SK-N-SH (cell line): ENCODE results near the gene VWDE. TPM values are rescaled to one million over a fixed set of nuclear protein-coding genes. Genes with fewer than 3 reads are reported as not detected.

Experiments used
- CTCF ChIA-PET: fragments of 300-600, 350-600 bp; formaldehyde crosslinking; extraction: SDS; loops from one replicate; lab custom pipeline; 2021; lab: Yijun Ruan, JAX
- POLR2A ChIA-PET: fragments of 350-600 bp; sonication (Branson Sonifier 250); formaldehyde crosslinking; extraction: SDS; loops from one replicate; lab custom pipeline; 2020; ENCODE audit warnings: antibody characterized with exemption, inconsistent platforms; lab: Yijun Ruan, JAX
- DNase-seq: peaks from one replicate; pipeline ENCODE4 v3.0.0; 2012
- H2AFZ ChIP-seq: fragments of 200-600 bp; sonication (generic); 2 replicates; pipeline ENCODE4 v1.8.1; 2016; ENCODE audit warnings: antibody characterized with exemption, mild to moderate bottlenecking, low read depth
- H3F3A ChIP-seq: fragments of 200-600 bp; sonication (generic); replicated peaks from 2 replicates; pipeline ENCODE3; 2016; ENCODE audit warnings: antibody characterized with exemption, mild to moderate bottlenecking; ENCODE audit not compliant: insufficient read depth
- H3K27ac ChIP-seq, 2 experiments: fragments of 200-500 bp in 1 of 2; fragments of 200-600 bp in 1 of 2; sonication (Bioruptor generic) in 1 of 2; sonication (generic), shearing (Covaris generic) in 1 of 2; 2 replicates each; pipeline versions ENCODE4 v1.5.1 to v1.6.1; 2014 to 2016; ENCODE audit warnings: low read depth in 2 of 2, inconsistent platforms in 1 of 2, low read length in 1 of 2, mild to moderate bottlenecking in 1 of 2, mixed read lengths in 1 of 2
- H3K27me3 ChIP-seq: fragments of 200-600 bp; sonication (generic), shearing (Covaris generic); 2 replicates; pipeline ENCODE4 v1.6.1; 2016; ENCODE audit warnings: mixed run types; ENCODE audit not compliant: insufficient read depth
- H3K36me3 ChIP-seq, 2 experiments: fragments of 200-500 bp in 1 of 2; fragments of 200-600 bp in 1 of 2; sonication (Bioruptor generic) in 1 of 2; sonication (generic) in 1 of 2; replicated peaks in 1 of 2; 2 replicates each; pipeline versions ENCODE3 to v1.5.1; 2014 to 2016; ENCODE audit warnings: low read length in 1 of 2, mild to moderate bottlenecking in 1 of 2; ENCODE audit not compliant: insufficient read depth in 2 of 2, control insufficient read depth in 1 of 2
- H3K4me1 ChIP-seq, 2 experiments: fragments of 200-500 bp in 1 of 2; fragments of 200-600 bp in 1 of 2; sonication (Bioruptor generic) in 1 of 2; sonication (generic), shearing (Covaris generic) in 1 of 2; 2 replicates each; pipeline versions ENCODE4 v1.5.1 to v1.6.1; 2014 to 2016; ENCODE audit warnings: low read depth in 1 of 2, low read length in 1 of 2, mixed run types in 1 of 2; ENCODE audit not compliant: insufficient read depth in 2 of 2, control insufficient read depth in 1 of 2
- H3K4me2 ChIP-seq: fragments of 200-600 bp; sonication (generic), shearing (Covaris generic); 2 replicates; pipeline ENCODE4 v1.6.1; 2017; ENCODE audit warnings: mixed run types
- H3K4me3 ChIP-seq, 2 experiments: fragments of 200-500 bp in 1 of 2; fragments of 200-600 bp in 1 of 2; sonication (Bioruptor generic) in 1 of 2; sonication (generic), shearing (Covaris generic) in 1 of 2; 2 replicates each; pipeline versions ENCODE4 v1.5.1 to v1.8.1; 2014 to 2016; ENCODE audit warnings: low read depth in 2 of 2, inconsistent platforms in 1 of 2, low read length in 1 of 2, mild to moderate bottlenecking in 1 of 2, mixed read lengths in 1 of 2, moderate library complexity in 1 of 2
- H3K79me2 ChIP-seq: fragments of 200-600 bp; sonication (generic); 2 replicates; pipeline ENCODE4 v1.8.1; 2017; ENCODE audit warnings: mild to moderate bottlenecking; ENCODE audit not compliant: insufficient read depth
- H3K9ac ChIP-seq: fragments of 200-600 bp; sonication (generic); 2 replicates; pipeline ENCODE4 v1.6.1; 2017; ENCODE audit warnings: mixed run types
- H3K9me2 ChIP-seq: fragments of 200-600 bp; sonication (generic); 2 replicates; pipeline ENCODE4 v1.6.1; 2017; ENCODE audit warnings: mixed run types
- H3K9me3 ChIP-seq: fragments of 200-600 bp; sonication (generic); 2 replicates; pipeline ENCODE4 v1.6.1; 2017; ENCODE audit warnings: mixed run types, mild to moderate bottlenecking, moderate library complexity
- H4K20me1 ChIP-seq: fragments of 200-600 bp; sonication (generic); 2 replicates; pipeline ENCODE4 v1.6.1; 2017; ENCODE audit warnings: mild to moderate bottlenecking, mixed run types; ENCODE audit not compliant: insufficient read depth
- CTCF ChIP-seq: fragments of 200-600 bp; sonication (generic); IDR thresholded peaks from 2 replicates; pipeline ENCODE4 v1.6.1; 2017; ENCODE audit warnings: antibody characterized with exemption, mild to moderate bottlenecking, moderate library complexity
- EZH2phosphoT487 ChIP-seq: fragments of 200-600 bp; sonication (generic); IDR thresholded peaks from 2 replicates; pipeline ENCODE4 v1.6.1; 2017; ENCODE audit warnings: low read depth, mixed run types, mild to moderate bottlenecking, antibody characterized with exemption, moderate library complexity, borderline replicate concordance
- GABPA ChIP-seq: IDR thresholded peaks from 2 replicates; pipeline ENCODE4 v1.4.0; 2012; ENCODE audit warnings: low read depth, mild to moderate bottlenecking
- IRF3 ChIP-seq: fragments of 150-350 bp; IDR thresholded peaks from 2 replicates; pipeline ENCODE4 v1.6.1; 2016; ENCODE audit warnings: mild to moderate bottlenecking, low read depth, low read length
- JUND ChIP-seq: IDR thresholded peaks from 2 replicates; pipeline ENCODE4 v1.4.0; 2012
- MEF2A ChIP-seq: IDR thresholded peaks from 2 replicates; pipeline ENCODE4 v1.4.0; 2012; ENCODE audit warnings: low read depth, borderline replicate concordance
- MXI1 ChIP-seq: IDR thresholded peaks from 2 replicates; pipeline ENCODE4 v1.6.1; 2012; ENCODE audit warnings: mild to moderate bottlenecking, low read depth, low read length, improper control_type of control experiment
- PBX3 ChIP-seq: IDR thresholded peaks from 2 replicates; pipeline ENCODE4; 2012
- RAD21 ChIP-seq: IDR thresholded peaks from 2 replicates; pipeline ENCODE4 v1.6.1; 2012; ENCODE audit warnings: mild to moderate bottlenecking, low read length
- RCOR1 ChIP-seq: fragments of 150-350 bp; IDR thresholded peaks from 2 replicates; pipeline ENCODE4 v1.6.1; 2017; ENCODE audit warnings: antibody characterized with exemption, low read length
- WGBS: methylation state at CpG from one replicate; pipeline ENCODE4 v1.1.6; 2017; ENCODE audit warnings: low lambda C conversion rate; 5-methylcytosine and 5-hydroxymethylcytosine counted together
- polyA plus RNA-seq, 3 experiments: library from polyadenylated mRNA; depleted of rRNA; stranded (reverse); fragments of >200 nt; gene quantifications; 2 replicates each; pipeline ENCODE4 v1.2.3, GENCODE V29; 2012

VWDE gene
- polyA plus RNA-seq, 1 of the 3 experiments (the other 2 are of a cell fraction): not detected

GRCh38 chr7:12415072-12415471, 11.4 kb upstream of the VWDE start:
- Histone ChIP-seq H3K27me3 (no peaks in the 10 kb centered on the region), H3K4me1 (no peaks in the 10 kb centered on the region), H3F3A (no peaks in the 10 kb centered on the region), H3K36me3 (no peaks in the 10 kb centered on the region), H2AFZ (no peak overlapping the region), H3K4me2 (no peak overlapping the region), H3K27ac (no peak overlapping the region), H3K9me2 (no peaks in the 10 kb centered on the region), H3K79me2 (no peaks in the 10 kb centered on the region), H3K9me3 (no peaks in the 10 kb centered on the region), H4K20me1 (no peaks in the 10 kb centered on the region), H3K4me3 (no peak overlapping the region), H3K9ac (no peak overlapping the region)
- ChIA-PET POLR2A (no interaction called here), CTCF (interaction anchor here (1.2 to 1.6 kb wide), 2 partner anchors 19 to 43 kb away, joined by 9 read pairs; no protein-coding TSS in a partner anchor)
- TF ChIP-seq GABPA (no peak), MXI1 (no peak), CTCF (no peak), MEF2A (no peak)
- no peak for DNase-seq

- no peak overlapping the region for H3K27ac ChIP-seq
- H3K79me2 ChIP-seq: no peaks in the 10 kb centered on the region
- no peaks in the 10 kb centered on the region for H3F3A ChIP-seq
- no peak overlapping the region for H3K4me2 ChIP-seq
- 0 out of 2 replicates have a peak, but pooled peaks cover 2% of the 10 kb centered on the region for H3K9me2 ChIP-seq
- no peaks in the 10 kb centered on the region for H3K36me3 ChIP-seq
- H3K4me3 ChIP-seq: no peak overlapping the region
- H2AFZ ChIP-seq: no peak overlapping the region
- no peaks in the 10 kb centered on the region for H3K27me3 ChIP-seq
- H3K4me1 ChIP-seq: no peaks in the 10 kb centered on the region
- TF ChIP-seq RCOR1 (no peak), IRF3 (no peak), RAD21 (no peak)
- 35% methylated on average over 1 of the region's 1 CpG for WGBS
- no peak for DNase-seq
- no peaks in the 10 kb centered on the region for H4K20me1 ChIP-seq
- no peak overlapping the region for H3K9ac ChIP-seq
- ChIA-PET POLR2A (no interaction called here), CTCF (interaction anchor here (1.0 kb wide), 1 partner anchor 10 kb away, joined by 3 read pairs; no protein-coding TSS in a partner anchor)
- no peaks in the 10 kb centered on the region for H3K9me3 ChIP-seq
Measured at GRCh38 chr7:12412407-12412806, 8.7 kb upstream of the VWDE start.

- no peak for DNase-seq
- no peaks in the 10 kb centered on the region for H3K79me2 ChIP-seq
- H3K4me1 ChIP-seq: no peaks in the 10 kb centered on the region
- ChIA-PET POLR2A (no interaction called here), CTCF (interaction anchor here (1.2 kb wide), 1 partner anchor 27 kb away, joined by 3 read pairs; no protein-coding TSS in a partner anchor)
- H3K4me3 ChIP-seq: no peak overlapping the region
- no peaks in the 10 kb centered on the region for H3K27me3 ChIP-seq
- H3K9me3 ChIP-seq: no peaks in the 10 kb centered on the region
- no peak overlapping the region for H3K4me2 ChIP-seq
- no peak overlapping the region for H3K27ac ChIP-seq
- no peaks in the 10 kb centered on the region for H3K36me3 ChIP-seq
- H4K20me1 ChIP-seq: no peaks in the 10 kb centered on the region
- H3K9me2 ChIP-seq: 0 out of 2 replicates have a peak, but pooled peaks cover 2% of the 10 kb centered on the region
- H3F3A ChIP-seq: no peaks in the 10 kb centered on the region
- TF ChIP-seq JUND: no peak
- TF ChIP-seq PBX3: no peak
- no peak for TF ChIP-seq MEF2A
- TF ChIP-seq EZH2phosphoT487: no peak
- H3K9ac ChIP-seq: no peak overlapping the region
- H2AFZ ChIP-seq: no peak overlapping the region
Measured at GRCh38 chr7:12410523-12410922, 6.9 kb upstream of the VWDE start.
